Skeletal muscle cell (primary cell): ENCODE measurements around the gene RNF213.
"Not testable (repeated sequence)": the region's sequence is repeated elsewhere in the genome, so short reads cannot be mapped to it uniquely, and the experiment has no call there.

Experiments used
- DNase-seq: peaks from one replicate; pipeline ENCODE4 v3.0.0-alpha.2; 2010; ENCODE audit warnings: low read depth
- H3K4me3 ChIP-seq: 2 replicates; pipeline ENCODE4 v1.5.1; 2011; ENCODE audit warnings: low read depth, mild to moderate bottlenecking, control low read depth, low read length, moderate library complexity

Gene RNF213

GRCh38 chr17:80223142-80223815 lies 37.4 kb upstream of the RNF213 start:
- H3K4me3 ChIP-seq = no peak overlapping the region
- no peak for DNase-seq

- H3K4me3 ChIP-seq = no peak overlapping the region
- no peak for DNase-seq
Observed at GRCh38 chr17:80223838-80224497, 36.7 kb upstream of the RNF213 start.

- no peak overlapping the region for H3K4me3 ChIP-seq
- DNase-seq = no peak
Observed at GRCh38 chr17:80224683-80225082, 36.0 kb upstream of the RNF213 start.

GRCh38 chr17:80225230-80225629 lies 35.4 kb upstream of the RNF213 start:
- DNase-seq = no peak
- no peak overlapping the region for H3K4me3 ChIP-seq

GRCh38 chr17:80227156-80227555 lies 33.5 kb upstream of the RNF213 start:
- no peak for DNase-seq
- no peak overlapping the region for H3K4me3 ChIP-seq

GRCh38 chr17:80227666-80228065 lies 33.0 kb upstream of the RNF213 start:
- H3K4me3 ChIP-seq = no peak overlapping the region
- DNase-seq = no peak

GRCh38 chr17:80228477-80228876 lies 32.2 kb upstream of the RNF213 start:
- no peak for DNase-seq
- H3K4me3 ChIP-seq = no peak overlapping the region

- H3K4me3 ChIP-seq = no peak overlapping the region
- DNase-seq = no peak
Observed at GRCh38 chr17:80229011-80229410, 31.6 kb upstream of the RNF213 start.

- H3K4me3 ChIP-seq = no peak overlapping the region
- DNase-seq = no peak
Observed at GRCh38 chr17:80232438-80232837, 28.2 kb upstream of the RNF213 start.

GRCh38 chr17:80233202-80233601 lies 27.4 kb upstream of the RNF213 start:
- no peak for DNase-seq

GRCh38 chr17:80236911-80237310 lies 23.7 kb upstream of the RNF213 start:
- no peak overlapping the region for H3K4me3 ChIP-seq
- no peak for DNase-seq

More at GRCh38 chr17:80233202-80233601, 27.4 kb upstream of the RNF213 start:
- no peak overlapping the region for H3K4me3 ChIP-seq

- DNase-seq = no peak
- H3K4me3 ChIP-seq = no peak overlapping the region
Observed at GRCh38 chr17:80237386-80237785, 23.3 kb upstream of the RNF213 start.

GRCh38 chr17:80242505-80242904 lies 18.1 kb upstream of the RNF213 start:
- no peak for DNase-seq
- no peak overlapping the region for H3K4me3 ChIP-seq

- no peak for DNase-seq
- H3K4me3 ChIP-seq = no peak overlapping the region
Observed at GRCh38 chr17:80243526-80244433, 16.9 kb upstream of the RNF213 start.

GRCh38 chr17:80244448-80244847 lies 16.2 kb upstream of the RNF213 start:
- H3K4me3 ChIP-seq, DNase-seq: not testable (repeated sequence)

- no peak overlapping the region for H3K4me3 ChIP-seq
Observed at GRCh38 chr17:80244871-80245509, 15.7 kb upstream of the RNF213 start.

GRCh38 chr17:80245566-80246265 lies 14.9 kb upstream of the RNF213 start:
- DNase-seq = no peak
- no peak overlapping the region for H3K4me3 ChIP-seq

More at GRCh38 chr17:80244871-80245509, 15.7 kb upstream of the RNF213 start:
- DNase-seq = no peak

- DNase-seq = no peak
- no peak overlapping the region for H3K4me3 ChIP-seq
Observed at GRCh38 chr17:80246266-80246681, 14.4 kb upstream of the RNF213 start.

GRCh38 chr17:80246726-80247125 lies 13.9 kb upstream of the RNF213 start:
- no peak for DNase-seq
- no peak overlapping the region for H3K4me3 ChIP-seq
